Loucy (cell line): ENCODE measurements around the gene MRPL2.

Experiments
- CTCF ChIP-seq: fragments of 200-600 bp; sonication (generic); conservative IDR thresholded peaks from 2 replicates; pipeline ENCODE4 v1.5.1; 2014; ENCODE audit warnings: mild to moderate bottlenecking, antibody characterized with exemption, low read length
- EZH2phosphoT487 ChIP-seq: fragments of 200-600 bp; IDR thresholded peaks from 2 replicates; pipeline ENCODE4 v1.6.1; 2018; ENCODE audit warnings: antibody characterized with exemption, mild to moderate bottlenecking, moderate library complexity, borderline replicate concordance

- TF ChIP-seq CTCF (no peak), EZH2phosphoT487 (no peak)
Measured at GRCh38 chr6:43088654-43089056, 29.4 kb upstream of the MRPL2 start.
